GM18508 (cell line): ENCODE results near the gene KAZN.

Source experiments
- ATAC-seq: cut with Tn5 transposase; IDR thresholded peaks from one replicate; pipeline ENCODE4 v1.9.1; 2021; ENCODE audit warnings: moderate number of reproducible peaks; ENCODE audit not compliant: insufficient read depth, unreplicated experiment

KAZN gene

DNA sequence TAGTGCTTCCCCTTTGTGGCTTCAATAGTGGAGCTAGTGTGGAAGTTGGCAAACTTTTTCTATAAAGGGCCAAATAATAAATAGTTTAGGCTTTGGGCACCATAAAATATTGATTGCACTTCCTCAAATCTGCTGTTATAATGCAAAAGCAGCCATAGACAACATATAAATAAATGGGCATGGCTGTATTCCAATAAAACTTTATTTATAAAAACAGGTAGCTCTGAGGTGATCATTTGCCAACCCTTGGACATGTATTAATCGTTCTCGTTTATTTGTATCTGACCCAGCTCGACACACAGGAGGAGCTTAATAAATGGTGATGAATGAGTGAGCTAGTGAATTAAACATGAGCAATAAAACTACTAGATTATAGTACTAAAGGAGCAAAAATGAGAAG is 13.3 kb downstream of the KAZN start:
- no peak for ATAC-seq

DNA sequence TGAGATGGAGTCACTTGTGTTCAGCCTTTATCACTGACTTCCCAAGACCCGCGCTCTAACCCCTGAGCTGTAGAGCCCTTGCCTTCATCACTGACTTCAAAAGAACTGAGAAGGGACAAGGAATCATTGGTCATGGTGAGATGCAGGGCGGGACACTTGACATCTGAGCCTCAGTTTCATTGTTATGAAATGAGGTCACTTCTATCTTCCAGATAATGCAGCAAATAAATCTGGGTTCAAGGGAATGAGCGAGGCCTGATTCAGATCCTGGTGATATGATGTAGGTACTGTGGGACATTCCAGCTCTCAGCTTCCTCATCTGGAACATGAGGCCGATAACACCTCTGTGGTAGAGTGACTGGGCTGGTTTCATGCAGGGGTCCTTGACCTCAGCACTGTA is 13.8 kb downstream of the KAZN start:
- no peak for ATAC-seq

DNA sequence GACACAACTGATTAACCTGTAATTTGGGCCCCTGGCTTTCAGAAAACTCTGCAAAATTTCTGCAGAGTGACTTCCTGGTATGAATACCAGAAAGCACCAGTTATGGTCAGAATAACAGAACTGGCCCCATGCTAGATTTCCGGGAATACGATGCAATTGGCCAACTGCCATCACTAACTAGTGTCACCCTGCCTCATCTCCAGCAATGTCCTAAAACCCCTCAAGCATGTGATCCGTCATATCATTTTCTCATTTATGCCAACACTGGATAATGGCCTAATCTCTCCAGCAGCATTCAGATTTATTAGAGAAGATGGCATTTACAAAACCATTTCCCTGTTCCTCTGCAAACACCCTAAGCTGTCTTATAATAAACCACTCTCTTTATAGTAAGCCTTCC is 15.4 kb downstream of the KAZN start:
- ATAC-seq = no peak

DNA sequence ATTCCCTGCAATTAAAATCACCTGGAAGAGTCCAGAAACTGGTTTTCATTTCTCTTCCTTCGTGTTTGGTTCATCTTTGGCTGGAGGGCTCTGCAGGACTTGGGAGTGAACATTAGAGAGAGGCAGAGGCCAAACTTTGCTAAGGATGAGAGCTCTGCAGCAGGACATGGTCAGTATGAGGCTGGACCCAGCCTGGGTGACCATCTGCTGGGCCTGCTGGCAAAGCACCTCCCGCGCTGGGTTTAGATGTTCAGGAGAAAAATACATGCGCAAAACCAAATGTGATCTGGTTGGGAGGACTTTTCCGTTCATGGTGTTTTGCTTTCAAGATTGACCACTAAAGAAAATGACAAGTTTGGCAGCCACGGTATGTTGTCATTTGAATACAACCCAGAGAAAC is 15.9 kb downstream of the KAZN start:
- ATAC-seq = no peak

DNA sequence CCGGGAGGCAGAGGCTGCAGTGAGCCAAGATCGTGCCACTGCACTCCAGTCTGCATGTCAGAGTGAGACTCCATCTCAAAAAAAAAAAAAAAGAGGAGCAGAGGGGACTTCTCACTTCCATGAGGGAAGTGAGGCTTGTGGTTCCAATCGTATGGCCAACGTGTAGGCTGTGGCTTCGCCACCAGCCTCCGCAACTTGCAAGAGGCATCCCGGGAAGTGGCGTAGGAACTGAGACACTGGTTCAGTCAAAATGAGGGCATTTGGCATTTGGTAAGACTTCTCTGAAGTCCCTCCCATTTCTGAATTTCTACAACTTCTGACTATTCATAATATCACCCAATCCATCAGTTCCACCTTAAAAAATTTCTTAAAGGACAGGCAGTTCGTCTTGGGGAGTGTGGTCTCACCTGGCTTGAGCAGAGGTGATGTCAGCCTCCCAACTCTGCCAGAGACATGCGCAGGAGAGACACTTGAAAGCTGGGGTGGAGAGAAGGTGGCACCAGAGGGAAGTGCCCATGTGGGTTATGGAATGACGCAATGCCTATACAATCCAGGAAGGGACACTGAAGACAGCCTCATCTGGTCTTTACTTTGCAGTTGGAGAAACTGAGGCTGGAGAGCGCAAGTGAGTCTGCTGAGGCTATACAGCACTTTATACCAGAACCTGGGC is 17.2 kb downstream of the KAZN start:
- no peak for ATAC-seq

DNA sequence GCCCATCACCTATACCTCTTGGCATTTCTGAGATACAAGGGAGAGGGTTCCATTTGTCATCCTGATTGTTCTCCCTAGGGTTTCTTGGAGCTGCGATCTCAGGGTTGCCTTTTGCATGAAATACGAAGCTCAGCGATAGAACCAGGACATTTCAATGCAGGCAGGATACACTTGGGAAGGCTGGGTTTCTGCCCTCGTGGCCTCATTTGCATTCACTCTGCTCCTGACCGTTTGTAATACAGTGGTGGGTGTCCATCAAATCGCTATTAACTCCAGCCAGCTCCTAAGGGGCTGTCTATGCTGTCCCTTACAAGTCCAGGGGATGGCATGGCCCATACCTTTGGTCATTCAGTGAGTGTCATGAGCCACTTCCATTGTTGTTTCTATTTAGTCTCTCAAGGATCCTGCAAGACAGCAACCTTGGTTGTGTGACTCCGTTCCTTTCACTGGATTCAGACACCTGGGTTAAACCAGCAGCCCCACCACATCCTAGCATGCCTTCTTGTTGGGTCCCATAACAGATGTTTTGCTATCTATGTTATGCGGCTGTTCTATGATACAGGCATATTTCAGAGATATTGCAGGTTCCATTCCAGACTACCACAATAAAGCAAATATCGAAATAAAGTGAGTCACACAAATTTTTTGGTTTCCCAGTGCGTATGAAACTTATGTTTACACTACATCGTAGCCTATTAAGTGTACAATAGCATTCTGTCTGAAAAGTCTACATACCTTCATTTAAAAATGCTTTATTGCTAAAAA is 18.3 kb downstream of the KAZN start:
- no peak for ATAC-seq

DNA sequence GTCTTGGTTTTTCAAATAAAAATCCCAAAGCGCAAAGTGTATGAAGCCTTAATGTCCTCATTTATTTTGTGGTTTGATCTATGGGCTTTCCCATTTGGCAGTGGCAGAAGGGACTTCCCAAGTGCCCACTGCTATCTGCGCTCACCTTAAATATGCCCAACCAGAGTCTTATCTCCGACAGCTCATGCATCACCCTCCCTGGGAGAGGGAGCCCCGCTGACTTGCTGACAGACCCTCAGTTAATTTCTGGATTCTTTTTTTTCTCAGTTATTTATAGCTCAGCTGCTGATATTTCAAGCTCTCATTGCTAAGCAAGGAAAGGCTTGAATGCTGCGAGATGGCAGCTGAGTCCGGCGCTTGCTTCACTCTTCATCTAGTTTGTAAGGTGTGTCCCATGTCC is 19.3 kb downstream of the KAZN start:
- ATAC-seq = no peak

DNA sequence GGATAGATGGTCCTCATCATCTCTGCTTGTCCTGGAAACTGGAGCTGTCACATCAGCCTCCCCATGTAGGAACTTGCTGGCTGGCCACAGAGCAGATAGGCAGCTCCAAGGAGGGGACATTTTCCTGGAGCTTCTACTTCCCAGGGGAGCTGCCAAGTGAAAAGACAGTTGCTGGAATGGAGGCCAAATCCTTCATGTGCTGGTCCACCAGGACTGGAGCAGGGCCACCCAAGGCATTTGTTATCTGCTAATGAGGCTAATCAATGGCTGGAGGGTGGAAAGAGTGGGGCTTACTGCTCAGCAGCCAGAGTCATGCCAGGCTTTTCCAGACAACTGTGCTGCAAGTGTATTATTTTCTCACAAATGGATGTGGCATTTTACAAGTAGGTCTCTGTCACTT is 22.5 kb downstream of the KAZN start:
- no peak for ATAC-seq

DNA sequence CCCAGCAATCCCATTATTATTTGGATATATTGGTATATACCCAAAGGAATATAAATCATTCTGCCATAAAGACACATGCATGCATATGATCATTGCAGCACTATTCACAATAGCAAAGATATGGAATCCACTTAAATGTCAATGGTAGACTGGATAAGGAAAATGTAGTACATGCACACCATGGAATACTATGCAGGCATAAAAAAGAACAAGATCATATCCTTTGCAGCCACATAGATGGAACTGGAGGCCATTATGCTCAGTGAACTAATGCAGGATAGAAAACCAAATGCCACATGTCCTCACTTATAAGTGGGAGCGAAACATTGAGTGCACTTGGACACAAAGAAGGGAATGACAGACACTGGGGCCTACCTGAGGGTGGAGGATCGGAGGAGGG is 24.6 kb downstream of the KAZN start:
- ATAC-seq = no peak

DNA sequence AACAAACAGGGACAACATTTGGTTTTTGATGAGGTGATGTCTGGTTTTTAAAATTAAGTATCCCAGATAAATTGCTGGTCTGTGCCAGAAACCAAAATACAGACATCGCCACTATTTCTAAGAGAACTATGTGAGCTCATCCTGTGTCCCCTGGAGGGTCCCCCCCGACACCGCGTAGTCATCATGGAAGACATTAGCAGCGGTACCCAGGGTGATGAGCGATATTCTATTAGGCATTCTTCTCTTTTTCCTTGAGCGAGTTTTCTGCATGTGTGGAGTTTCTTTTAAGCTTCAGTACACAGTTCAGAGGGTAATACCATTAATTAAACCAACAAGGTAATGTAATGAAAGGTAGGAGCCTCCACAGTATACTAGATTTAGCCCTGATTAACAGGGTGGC is 26.5 kb downstream of the KAZN start:
- ATAC-seq = no peak

DNA sequence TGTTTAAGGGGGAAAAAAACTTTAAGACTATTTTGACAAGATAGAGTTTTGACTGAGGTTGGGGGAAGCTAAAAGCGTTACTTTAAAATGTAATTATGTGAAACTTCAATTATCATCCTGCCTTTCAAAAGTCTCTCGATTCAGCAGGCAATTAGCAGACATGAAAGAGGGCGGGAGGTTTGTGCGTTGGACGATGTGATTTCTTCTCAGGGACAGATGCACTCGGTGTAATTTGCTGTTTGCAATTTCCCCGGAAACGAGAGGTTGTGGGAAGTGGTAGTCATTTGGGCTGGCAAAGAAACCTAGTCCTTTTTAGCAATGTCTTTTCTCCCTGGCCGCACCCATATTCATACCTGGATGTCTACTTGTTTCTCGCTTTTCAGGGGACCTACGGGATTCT is 27.1 kb downstream of the KAZN start:
- no peak for ATAC-seq

DNA sequence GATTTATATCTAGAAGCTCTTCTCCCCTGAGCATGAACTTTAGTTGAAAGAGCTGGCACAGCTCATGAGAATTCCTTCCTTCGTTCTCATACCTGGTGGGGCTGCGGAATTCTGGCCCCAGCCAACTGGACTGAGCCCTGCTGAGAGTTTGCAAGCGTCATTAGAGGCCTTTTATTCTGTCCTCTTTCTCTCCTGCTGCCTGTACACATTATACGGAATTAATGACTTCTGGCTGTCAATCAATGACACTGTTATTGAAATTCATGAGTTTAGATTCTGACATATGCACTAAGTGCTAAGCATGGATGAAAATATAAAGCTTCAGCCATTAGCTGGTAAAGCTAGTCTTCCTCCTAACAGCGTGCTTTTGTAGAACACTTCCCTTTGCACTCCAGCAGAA is 27.5 kb downstream of the KAZN start:
- no peak for ATAC-seq

DNA sequence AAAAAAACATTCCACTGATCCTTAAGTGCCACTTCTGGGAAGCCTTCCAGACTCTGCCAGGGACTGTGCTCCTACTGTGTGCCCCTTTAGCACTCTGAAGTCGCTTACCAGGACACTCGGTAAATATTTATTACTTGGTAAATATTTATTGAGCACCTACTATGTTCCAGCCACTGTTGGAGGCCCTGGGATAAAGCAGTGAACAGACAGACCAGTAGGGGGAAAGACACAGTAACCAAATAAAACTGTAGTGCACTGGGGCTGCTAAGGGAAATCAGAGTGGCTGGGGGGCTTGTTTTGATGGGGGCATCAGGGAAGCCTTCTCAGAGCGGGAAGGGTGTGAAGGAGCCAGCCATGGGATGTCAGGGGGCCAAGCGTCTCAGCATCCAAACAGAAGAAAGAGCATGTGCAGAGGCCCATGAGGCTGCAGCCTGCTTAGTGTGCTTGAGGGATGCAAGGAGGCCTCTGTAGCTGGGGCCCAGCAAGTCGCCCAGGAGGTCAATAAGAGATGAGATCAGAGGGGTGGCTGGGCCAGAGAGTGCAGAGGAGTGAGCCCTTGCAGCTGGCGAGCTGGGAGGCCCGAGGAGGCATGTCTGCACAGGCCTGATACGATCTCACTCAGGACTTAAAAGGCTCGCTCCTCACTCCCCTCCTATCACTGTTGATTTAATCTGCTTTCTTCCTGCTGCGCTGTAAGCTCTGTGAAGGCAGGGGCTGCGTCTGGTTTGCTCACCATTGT is 28.6 kb downstream of the KAZN start:
- no peak for ATAC-seq

DNA sequence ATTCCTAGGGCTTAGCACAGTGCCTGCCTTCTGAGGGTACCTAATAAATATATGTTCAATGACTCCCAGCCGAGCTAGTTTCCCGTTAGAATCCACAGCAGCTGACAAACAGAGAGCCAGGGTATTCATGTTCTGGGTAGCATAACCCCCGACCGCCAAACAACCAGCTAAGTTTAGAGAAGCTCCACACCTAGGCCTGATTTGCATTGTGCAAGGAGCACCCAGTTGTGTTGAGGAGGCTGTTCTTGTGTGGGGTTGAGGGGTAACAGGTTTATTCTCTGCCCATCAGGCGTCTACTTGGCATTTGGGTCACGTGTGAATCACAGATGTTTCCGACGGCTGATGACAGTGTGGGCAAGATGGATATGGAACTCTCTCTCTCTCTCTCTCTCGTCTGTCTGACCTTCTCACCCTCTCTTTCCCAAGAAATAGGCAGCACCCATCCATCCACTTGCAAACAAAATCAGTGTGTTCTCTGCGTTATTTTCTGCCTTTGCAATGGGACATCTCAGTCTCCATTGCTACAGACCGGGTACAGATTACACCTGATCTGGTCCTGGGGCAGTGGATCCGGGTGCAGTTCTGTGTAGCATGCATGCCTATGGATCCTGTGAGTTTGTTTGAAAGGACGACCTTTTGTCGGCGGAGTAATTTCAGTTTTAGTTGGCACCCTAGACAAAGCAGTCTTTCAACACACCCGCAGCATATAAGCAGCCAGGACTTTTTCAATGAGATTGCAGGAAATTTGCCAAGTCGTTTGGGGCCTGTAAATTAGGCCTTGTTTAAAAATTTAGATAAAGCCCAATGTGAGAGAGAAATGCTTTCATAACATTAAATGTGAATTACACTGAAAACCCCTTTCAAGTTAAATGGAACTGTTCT is 29.4 kb downstream of the KAZN start:
- ATAC-seq = no peak

DNA sequence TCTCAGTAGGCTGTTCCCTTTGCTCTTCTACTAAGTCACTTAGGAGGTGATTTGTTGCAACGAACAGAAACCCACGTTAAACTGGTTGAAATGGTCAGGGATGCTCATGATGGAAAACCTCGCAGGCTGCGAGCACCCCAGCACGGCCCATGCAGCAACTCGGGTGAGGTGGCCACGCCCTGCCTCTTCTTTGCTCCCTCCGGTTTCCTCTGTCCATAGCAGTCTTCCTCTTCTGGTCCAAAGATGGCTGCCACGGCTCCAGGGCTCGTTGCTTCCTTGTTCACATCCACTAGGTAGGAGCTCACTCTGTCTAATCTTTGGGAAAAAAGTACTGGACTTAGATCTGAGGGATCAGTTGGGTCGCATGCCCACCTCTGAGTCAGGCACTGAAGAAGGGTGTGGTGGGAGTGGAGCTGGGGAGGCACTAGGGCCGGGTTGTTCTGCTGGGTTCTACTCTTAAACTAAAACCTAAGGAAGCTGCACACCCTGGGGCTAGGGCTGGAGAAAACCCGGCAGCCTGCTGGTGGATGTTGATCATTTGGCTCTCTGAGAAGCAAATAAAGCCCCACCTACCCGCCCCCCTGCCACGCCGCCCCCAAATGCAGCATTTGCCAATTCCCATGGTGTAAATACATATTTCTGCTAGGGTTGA is 31.0 kb downstream of the KAZN start:
- no peak for ATAC-seq

DNA sequence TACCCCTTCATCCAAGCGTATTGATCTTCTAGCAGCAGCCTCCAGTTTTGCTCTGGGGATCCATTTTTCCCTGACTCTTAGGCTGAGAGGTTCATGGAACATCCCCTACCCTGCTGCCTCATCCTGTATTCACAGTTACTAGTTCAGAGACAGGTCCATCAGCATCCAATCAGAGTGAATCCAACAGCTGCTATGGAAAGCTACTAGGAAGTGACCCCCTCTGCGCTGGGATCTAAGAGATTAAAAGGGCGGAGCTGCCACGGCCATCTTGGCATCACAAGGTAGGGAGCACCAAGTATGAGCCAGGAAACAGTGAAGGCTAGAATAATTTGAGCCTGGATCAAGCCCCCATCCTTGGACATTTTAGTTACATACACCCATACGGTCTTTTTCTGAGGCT is 32.5 kb downstream of the KAZN start:
- no peak for ATAC-seq

DNA sequence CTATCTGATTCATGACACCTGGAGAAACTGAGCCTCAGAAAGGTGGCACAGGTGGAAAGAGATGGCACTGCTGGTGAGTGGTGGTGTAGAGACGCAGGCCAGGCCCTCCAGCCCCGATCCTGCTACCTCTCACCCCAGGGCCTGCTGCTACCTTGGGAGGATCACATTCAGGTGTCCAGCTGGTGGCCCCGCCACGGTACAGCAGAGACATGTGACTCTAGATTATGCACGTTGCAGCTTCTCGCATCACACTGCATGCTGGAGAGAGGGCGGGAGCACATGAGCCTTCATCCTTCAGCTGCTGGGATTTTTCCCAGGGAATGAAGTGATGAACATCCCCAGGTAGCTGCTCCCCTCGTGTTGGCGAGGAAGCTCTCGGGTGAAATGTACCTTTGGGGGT is 32.9 kb downstream of the KAZN start:
- no peak for ATAC-seq

DNA sequence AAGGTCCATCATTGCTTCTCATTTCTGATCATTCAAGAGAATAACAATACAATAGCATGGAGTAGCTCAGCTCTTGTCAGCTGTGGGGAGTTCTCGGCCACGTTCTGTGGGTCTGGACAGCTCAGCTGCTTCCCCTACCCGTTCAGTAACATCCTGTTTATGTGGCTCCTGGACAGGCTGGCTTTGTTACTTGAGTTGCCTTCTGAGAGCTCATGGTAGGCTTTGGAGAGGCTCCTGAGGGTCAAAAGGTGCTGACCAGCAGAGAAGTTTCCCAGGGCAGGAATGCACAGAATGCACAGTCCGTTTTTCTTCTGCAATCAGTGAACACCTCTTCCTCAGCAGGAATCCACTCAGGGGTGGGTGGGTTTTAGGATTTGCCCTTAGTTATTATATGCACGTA is 36.0 kb downstream of the KAZN start:
- no peak for ATAC-seq

DNA sequence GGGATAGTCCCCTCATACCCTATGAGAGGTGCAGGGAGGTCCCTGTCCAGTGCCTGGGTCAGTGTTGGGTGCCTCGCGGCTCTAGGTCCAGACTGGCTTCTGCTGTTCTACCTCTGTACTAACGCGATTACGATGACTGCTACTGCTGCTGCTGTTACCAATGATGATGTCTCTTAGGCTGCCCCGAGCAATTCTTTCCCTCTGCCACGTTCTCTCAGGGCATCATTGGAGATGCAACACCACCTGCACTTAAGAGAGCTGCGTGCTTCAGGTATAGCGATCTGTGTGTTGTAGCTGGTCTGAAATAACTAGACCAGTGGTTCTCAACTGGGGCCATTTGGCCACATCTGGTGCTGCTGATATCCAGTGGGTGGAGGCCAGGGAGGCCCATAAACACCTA is 36.9 kb downstream of the KAZN start:
- ATAC-seq = no peak
